ENCODE measurements around the gene RMND5B.

DNA sequence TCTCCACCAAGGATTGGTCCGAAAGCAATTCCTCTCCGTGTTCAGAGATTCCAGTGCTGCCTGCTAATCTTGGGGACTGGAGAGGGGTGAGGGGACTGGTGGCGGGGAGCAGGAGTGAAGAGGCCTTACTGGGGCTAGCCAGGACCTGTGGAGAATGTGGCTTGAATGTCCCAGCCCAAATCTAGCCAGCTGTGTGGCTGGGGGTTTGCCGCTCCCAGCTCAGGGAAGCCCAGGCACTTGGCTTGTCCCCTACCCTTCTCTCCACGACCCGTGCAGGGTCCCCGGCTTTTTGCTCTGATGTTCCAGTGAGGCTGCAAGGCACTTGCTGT, 15.0 kb upstream of the RMND5B start:
- TF ChIP-seq CTCF (IDR thresholded peaks at IDR 0.05; ENCODE audit: poor library complexity) (no peak), EZH2 (IDR thresholded peaks at IDR 0.05; ENCODE audit: borderline replicate concordance) (no peak), EZH2phosphoT487 (IDR thresholded peaks at IDR 0.05; ENCODE audit: low read depth, severe bottlenecking, unreplicated experiment) (no peak)

All from hepatocyte (in vitro differentiated cells).